ENCODE measurements around the gene HOXA3.

- TF ChIP-seq CTCF (conservative IDR thresholded peaks at IDR 0.05) (no peak), EZH2 (IDR thresholded peaks at IDR 0.05; ENCODE audit: low read depth) (no peak)
Observed at GRCh38 chr7:27094304-27095049, 57.9 kb downstream of the HOXA3 start.
